Measurements from ENCODE around the gene LGR4. TPM values are rescaled to one million over a fixed set of nuclear protein-coding genes. Genes with fewer than 3 reads are reported as not detected.

Gene LGR4
- polyA plus RNA-seq, 1 experiment = 5.8 TPM

- Histone ChIP-seq H3K9me3 (ENCODE audit: control insufficient read depth, insufficient read depth, low read length) (no peaks in the 10 kb centered on the region), H3K27ac (ENCODE audit: low read depth, low read length) (no peak overlapping the region), H3K4me3 (ENCODE audit: low read depth, low read length) (no peak overlapping the region), H3K27me3 (ENCODE audit: control insufficient read depth, insufficient read depth, low read length) (no peaks in the 10 kb centered on the region)
- DNase-seq (ENCODE audit: low read depth, low spot score) = no peak
- CTCF ChIA-PET = interaction anchor here (1.0 kb wide), 1 partner anchor 56 kb away, joined by 4 read pairs; no protein-coding TSS in a partner anchor
- no peak for TF ChIP-seq CTCF (IDR thresholded peaks at IDR 0.05; ENCODE audit: low read depth, low read length)
- POLR2A ChIA-PET = no interaction called here
These were observed 119.8 kb downstream of the LGR4 start for GRCh38 chr11:27352781-27353180.

- ChIA-PET CTCF (interaction anchor here (0.7 kb wide), 1 partner anchor 135 kb away, joined by 3 read pairs; no protein-coding TSS in a partner anchor), POLR2A (no interaction called here)
- Histone ChIP-seq H3K4me3 (ENCODE audit: low read depth, low read length) (no peak overlapping the region), H3K27ac (ENCODE audit: low read depth, low read length) (no peak overlapping the region), H3K27me3 (ENCODE audit: control insufficient read depth, insufficient read depth, low read length) (no peaks in the 10 kb centered on the region), H3K9me3 (ENCODE audit: control insufficient read depth, insufficient read depth, low read length) (no peaks in the 10 kb centered on the region)
- TF ChIP-seq CTCF (IDR thresholded peaks at IDR 0.05; ENCODE audit: low read depth, low read length) = no peak
- no peak for DNase-seq (ENCODE audit: low read depth, low spot score)
These were observed 122.1 kb downstream of the LGR4 start for GRCh38 chr11:27350511-27350910.

- Histone ChIP-seq H3K27ac (ENCODE audit: low read depth, low read length) (no peak overlapping the region), H3K9me3 (ENCODE audit: control insufficient read depth, insufficient read depth, low read length) (no peaks in the 10 kb centered on the region), H3K4me3 (ENCODE audit: low read depth, low read length) (no peak overlapping the region), H3K27me3 (ENCODE audit: control insufficient read depth, insufficient read depth, low read length) (no peaks in the 10 kb centered on the region)
- ChIA-PET POLR2A (no interaction called here), CTCF (no interaction called here)
- no peak for DNase-seq (ENCODE audit: low read depth, low spot score)
- TF ChIP-seq CTCF (IDR thresholded peaks at IDR 0.05; ENCODE audit: low read depth, low read length) = no peak
These were observed 122.7 kb downstream of the LGR4 start for GRCh38 chr11:27349919-27350318.

GRCh38 chr11:27348340-27348873 lies 124.2 kb downstream of the LGR4 start:
- ChIA-PET CTCF (interaction anchor here (1.8 kb wide), 1 partner anchor 53 kb away, joined by 6 read pairs; no protein-coding TSS in a partner anchor), POLR2A (interaction anchor here (0.7 kb wide), 1 partner anchor 15 kb away, joined by 4 read pairs; the partner anchor contains the start of gene CCDC34)
- Histone ChIP-seq H3K27ac (ENCODE audit: low read depth, low read length) (no peak overlapping the region), H3K9me3 (ENCODE audit: control insufficient read depth, insufficient read depth, low read length) (no peaks in the 10 kb centered on the region), H3K4me3 (ENCODE audit: low read depth, low read length) (no peak overlapping the region), H3K27me3 (ENCODE audit: control insufficient read depth, insufficient read depth, low read length) (no peaks in the 10 kb centered on the region)
- no peak for DNase-seq (ENCODE audit: low read depth, low spot score)
- TF ChIP-seq CTCF (IDR thresholded peaks at IDR 0.05; ENCODE audit: low read depth, low read length) = no peak

- ChIA-PET CTCF (interaction anchor here (1.8 kb wide), 1 partner anchor 52 kb away, joined by 6 read pairs; no protein-coding TSS in a partner anchor), POLR2A (no interaction called here)
These were observed 124.9 kb downstream of the LGR4 start for GRCh38 chr11:27347359-27348339.

More at GRCh38 chr11:27347359-27348339, 124.9 kb downstream of the LGR4 start:
- Histone ChIP-seq H3K9me3 (ENCODE audit: control insufficient read depth, insufficient read depth, low read length) (no peaks in the 10 kb centered on the region), H3K27me3 (ENCODE audit: control insufficient read depth, insufficient read depth, low read length) (no peaks in the 10 kb centered on the region), H3K4me3 (ENCODE audit: low read depth, low read length) (no peak overlapping the region), H3K27ac (ENCODE audit: low read depth, low read length) (no peak overlapping the region)
- no peak for TF ChIP-seq CTCF (IDR thresholded peaks at IDR 0.05; ENCODE audit: low read depth, low read length)
- DNase-seq (ENCODE audit: low read depth, low spot score) = no peak

All from AG04450 (cell line).